Activated CD4-positive, alpha-beta T cell treated with anti-CD3 and anti-CD28 coated beads, Interleukin-2, amount 10 ng/mL, durations not matched to agents 7 days and 5 days (primary cell): ENCODE measurements around the gene CD320. TPM values are rescaled to one million over a fixed set of nuclear protein-coding genes. Genes with fewer than 3 reads are reported as not detected.

Experiments used
- CTCF ChIA-PET: fragments of 350-600 bp; sonication (Branson Sonifier 250); formaldehyde crosslinking; loops from one replicate; lab custom pipeline; 2021; ENCODE audit warnings: antibody characterized with exemption; lab: Charles Lee
- POLR2A ChIA-PET: fragments of 350-600 bp; sonication (Branson Sonifier 250); formaldehyde crosslinking; loops from one replicate; lab custom pipeline; 2021; ENCODE audit warnings: antibody characterized with exemption; lab: Charles Lee
- DNase-seq: peaks from one replicate; pipeline ENCODE4 v3.0.0-alpha.2; 2020
- H3K27ac Mint-ChIP-seq: one replicate; pipeline ENCODE4 v1.8.0; 2021; ENCODE audit warnings: mild to moderate bottlenecking, moderate library complexity, mixed read lengths
- H3K27me3 Mint-ChIP-seq: one replicate; pipeline ENCODE4 v1.8.0; 2021; ENCODE audit warnings: mixed read lengths
- H3K36me3 Mint-ChIP-seq: one replicate; pipeline ENCODE4 v1.8.0; 2021; ENCODE audit warnings: low read depth, mixed read lengths
- H3K4me1 Mint-ChIP-seq: one replicate; pipeline ENCODE4 v1.8.0; 2021; ENCODE audit warnings: mixed read lengths
- H3K4me3 Mint-ChIP-seq: one replicate; pipeline ENCODE4 v1.8.0; 2021; ENCODE audit warnings: mild to moderate bottlenecking, moderate library complexity, mixed read lengths
- H3K9me3 Mint-ChIP-seq: one replicate; pipeline ENCODE4 v1.8.0; 2021; ENCODE audit warnings: mixed read lengths
- total RNA-seq, 2 experiments: library from RNA; stranded (reverse); gene quantifications; one replicate each; pipeline ENCODE4 v1.2.3, GENCODE V29; 2021

Gene CD320
- total RNA-seq, 2 experiments from 2014 or later, result 32.1 to 36.3 TPM

- no peak for DNase-seq
- H3K4me1 Mint-ChIP-seq, result peaks cover 17% of the 10 kb centered on the region
- H3K36me3 Mint-ChIP-seq, result peaks cover 9% of the 10 kb centered on the region
- ChIA-PET POLR2A (no interaction called here), CTCF (interaction anchor here (0.8 to 1.8 kb wide), 4 partner anchors 98 to 324 kb away, joined by 3 to 5 read pairs (median 4); no protein-coding TSS in a partner anchor)
- no peaks in the 10 kb centered on the region for H3K9me3 Mint-ChIP-seq
- H3K4me3 Mint-ChIP-seq, result no peak overlapping the region
- H3K27ac Mint-ChIP-seq, result no peak overlapping the region
- no peaks in the 10 kb centered on the region for H3K27me3 Mint-ChIP-seq
Measured at GRCh38 chr19:8256276-8257051, 51.7 kb downstream of the CD320 start.

- Mint-ChIP-seq H3K27me3 (no peaks in the 10 kb centered on the region), H3K27ac (no peak overlapping the region), H3K4me3 (no peak overlapping the region), H3K36me3 (peaks cover 9% of the 10 kb centered on the region), H3K4me1 (peaks cover 17% of the 10 kb centered on the region), H3K9me3 (no peaks in the 10 kb centered on the region)
- ChIA-PET CTCF (interaction anchor here (0.8 to 1.8 kb wide), 2 partner anchors 97 to 110 kb away, joined by 4 to 5 read pairs; no protein-coding TSS in a partner anchor), POLR2A (no interaction called here)
- DNase-seq, result no peak
Measured at GRCh38 chr19:8255426-8256125, 52.6 kb downstream of the CD320 start.

- peaks cover 9% of the 10 kb centered on the region for H3K36me3 Mint-ChIP-seq
- H3K27ac Mint-ChIP-seq, result no peak overlapping the region
- no peaks in the 10 kb centered on the region for H3K27me3 Mint-ChIP-seq
- ChIA-PET CTCF (interaction anchor here (0.6 kb wide), 1 partner anchor 99 kb away, joined by 3 read pairs; no protein-coding TSS in a partner anchor), POLR2A (no interaction called here)
- H3K4me3 Mint-ChIP-seq, result no peak overlapping the region
- H3K9me3 Mint-ChIP-seq, result no peaks in the 10 kb centered on the region
- DNase-seq, result no peak
- peaks cover 11% of the 10 kb centered on the region for H3K4me1 Mint-ChIP-seq
Measured at GRCh38 chr19:8254286-8255001, 53.7 kb downstream of the CD320 start.

- H3K27me3 Mint-ChIP-seq, result no peaks in the 10 kb centered on the region
- no peak overlapping the region for H3K27ac Mint-ChIP-seq
- H3K36me3 Mint-ChIP-seq, result peaks cover 9% of the 10 kb centered on the region
- ChIA-PET POLR2A (no interaction called here), CTCF (interaction anchor here (0.6 to 1.3 kb wide), 5 partner anchors 8 to 309 kb away, joined by 3 to 5 read pairs (median 3); no protein-coding TSS in a partner anchor)
- no peaks in the 10 kb centered on the region for H3K9me3 Mint-ChIP-seq
- DNase-seq, result no peak
- no peak overlapping the region for H3K4me3 Mint-ChIP-seq
- H3K4me1 Mint-ChIP-seq, result peaks cover 9% of the 10 kb centered on the region
Measured at GRCh38 chr19:8253678-8254077, 54.5 kb downstream of the CD320 start.

- POLR2A ChIA-PET, result no interaction called here
Measured at GRCh38 chr19:8252922-8253589, 55.1 kb downstream of the CD320 start.

More at GRCh38 chr19:8252922-8253589, 55.1 kb downstream of the CD320 start:
- peak; percentile 88 for DNase-seq
- H3K27ac Mint-ChIP-seq, result no peak overlapping the region
- peaks cover 9% of the 10 kb centered on the region for H3K4me1 Mint-ChIP-seq
- no peaks in the 10 kb centered on the region for H3K9me3 Mint-ChIP-seq
- CTCF ChIA-PET, result interaction anchor here (0.7 to 1.3 kb wide), 4 partner anchors 8 to 308 kb away, joined by 3 to 5 read pairs (median 3); no protein-coding TSS in a partner anchor
- H3K27me3 Mint-ChIP-seq, result no peaks in the 10 kb centered on the region
- peaks cover 9% of the 10 kb centered on the region for H3K36me3 Mint-ChIP-seq
- H3K4me3 Mint-ChIP-seq, result no peak overlapping the region

Other genes with a start within 250 kb of the CD320 start
- gene FBN3, start 158.8 kb downstream of the CD320 start, total RNA-seq, result not detected
- gene CERS4, start 99.0 kb downstream of the CD320 start, total RNA-seq, result 10 to 100 TPM; 26.7 to 33.1 TPM
- 10 to 100 TPM; 61.8 to 65.6 TPM for gene NDUFA7, start 13.0 kb upstream of the CD320 start, total RNA-seq
- gene RPS28, start 13.1 kb upstream of the CD320 start, total RNA-seq, result 1,000 to 10,000 TPM; 1,480 to 2,023 TPM
- gene KANK3, start 34.9 kb upstream of the CD320 start, total RNA-seq, result 1 to 10 TPM; 1.3 to 2.7 TPM
- not detected for gene ANGPTL4, start 55.8 kb upstream of the CD320 start, total RNA-seq
- gene RAB11B, start 82.0 kb upstream of the CD320 start, total RNA-seq, result 100 to 1,000 TPM; 104 to 107 TPM
- 10 to 100 TPM; 26.4 to 29.0 TPM for gene MARCHF2, start 104.9 kb upstream of the CD320 start, total RNA-seq
- 100 to 1,000 TPM; 248 to 265 TPM for gene HNRNPM, start 136.6 kb upstream of the CD320 start, total RNA-seq
- gene PRAM1, start 194.3 kb upstream of the CD320 start, total RNA-seq, result 1 to 10 TPM; 3.8 to 6.7 TPM
- 10 to 100 TPM; 46.8 to 47.3 TPM for gene ZNF414, start 205.8 kb upstream of the CD320 start, total RNA-seq